Dermis microvascular lymphatic vessel endothelial cell (primary cell): ENCODE data around the gene CLCN7. TPM values are rescaled to one million over a fixed set of nuclear protein-coding genes. Genes with fewer than 3 reads are reported as not detected.
"Not testable (repeated sequence)": the region's sequence is repeated elsewhere in the genome, so short reads cannot be mapped to it uniquely, and the experiment has no call there.

ENCODE experiments used
- DNase-seq, 2 donors: peaks; one replicate each; pipeline versions ENCODE4 v3.0.0 to v3.0.0-alpha.2; 2010; ENCODE audit warnings: low read depth in 2 of 2
- total RNA-seq: library from RNA; depleted of rRNA; stranded (reverse); fragments of >200 nt; gene quantifications from 2 replicates; pipeline ENCODE4 v1.2.1, GENCODE V29; 2014

The CLCN7 gene
- total RNA-seq, 1 donor from 2014 or later: 56.9 TPM

- DNase-seq: no peak
Observed at GRCh38 chr16:1487395-1488053, 12.7 kb upstream of the CLCN7 start.

- DNase-seq: no peak
Observed at GRCh38 chr16:1486551-1487390, 11.9 kb upstream of the CLCN7 start.

GRCh38 chr16:1485847-1486496 lies 11.1 kb upstream of the CLCN7 start:
- no peak for DNase-seq

GRCh38 chr16:1481906-1482835 lies 7.3 kb upstream of the CLCN7 start:
- no peak for DNase-seq

- not testable (repeated sequence) for DNase-seq
Observed at GRCh38 chr16:1478937-1479336, 4.1 kb upstream of the CLCN7 start.

- DNase-seq: no peak
Observed at GRCh38 chr16:1477033-1477432, 2.2 kb upstream of the CLCN7 start.

GRCh38 chr16:1475552-1476114 lies 805 bp upstream of the CLCN7 start:
- no peak for DNase-seq

- DNase-seq: peak in 1 of 2 donors; percentile 22
Observed at GRCh38 chr16:1474082-1474795, 589 bp downstream of the CLCN7 start.

GRCh38 chr16:1472974-1473373 lies 1.9 kb downstream of the CLCN7 start:
- DNase-seq: no peak

GRCh38 chr16:1471569-1472194 lies 3.1 kb downstream of the CLCN7 start:
- peak in 1 of 2 donors; percentile 19 for DNase-seq

GRCh38 chr16:1470481-1471251 lies 4.2 kb downstream of the CLCN7 start:
- DNase-seq: peak in 1 of 2 donors; percentile 26

- DNase-seq: peak; percentile 21 to 45
Observed at GRCh38 chr16:1469693-1470201, 5.1 kb downstream of the CLCN7 start.

- not testable (repeated sequence) for DNase-seq
Observed at GRCh38 chr16:1469141-1469540, 5.7 kb downstream of the CLCN7 start.

GRCh38 chr16:1468426-1468810 lies 6.4 kb downstream of the CLCN7 start:
- no peak for DNase-seq

- DNase-seq: no peak
Observed at GRCh38 chr16:1466968-1467521, 7.8 kb downstream of the CLCN7 start.

GRCh38 chr16:1466054-1466453 lies 8.8 kb downstream of the CLCN7 start:
- no peak for DNase-seq

- no peak for DNase-seq
Observed at GRCh38 chr16:1465567-1465915, 9.3 kb downstream of the CLCN7 start.

GRCh38 chr16:1464894-1465566 lies 9.8 kb downstream of the CLCN7 start:
- DNase-seq: no peak
